ENCODE results near the gene BIRC2.

BIRC2 gene

GRCh38 chr11:102423936-102424335 is 76.9 kb downstream of the BIRC2 start:
- H3K27ac ChIP-seq = no peak overlapping the region
- no peaks in the 10 kb centered on the region for H3K36me3 ChIP-seq

DNA sequence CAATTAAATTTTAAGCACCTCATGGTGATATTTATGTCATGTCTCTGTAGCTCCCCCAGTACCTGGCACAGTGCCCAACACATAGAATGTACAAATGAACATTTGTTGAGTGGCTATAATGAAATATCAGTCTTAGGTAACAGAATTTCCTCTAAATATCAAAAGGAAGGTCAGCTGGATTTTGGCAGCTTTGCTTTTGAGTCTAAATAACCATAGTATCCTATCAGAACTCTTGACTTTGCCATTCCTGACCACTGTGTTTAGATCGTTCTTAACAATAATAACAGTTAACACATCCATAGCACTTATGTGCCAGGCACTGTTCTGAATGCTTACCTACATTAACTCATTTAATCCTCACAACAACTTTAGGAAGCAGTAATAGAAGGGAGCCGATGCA is 79.0 kb downstream of the BIRC2 start:
- Histone ChIP-seq H3K4me3 (ENCODE audit: low read depth in 1 of 2, low read length in 1 of 2) (no peak overlapping the region), H3K4me1 (ENCODE audit: control insufficient read depth in 1 of 2, insufficient read depth in 1 of 2, low read depth in 1 of 2, low read length in 1 of 2) (peaks cover 10 to 11% of the 10 kb centered on the region in 2 experiments), H3K36me3 (no peaks in the 10 kb centered on the region), H3K27ac (no peak overlapping the region), H3K9me3 (no peaks in the 10 kb centered on the region), H3K27me3 (no peaks in the 10 kb centered on the region)
- TF ChIP-seq, protein P1, sequence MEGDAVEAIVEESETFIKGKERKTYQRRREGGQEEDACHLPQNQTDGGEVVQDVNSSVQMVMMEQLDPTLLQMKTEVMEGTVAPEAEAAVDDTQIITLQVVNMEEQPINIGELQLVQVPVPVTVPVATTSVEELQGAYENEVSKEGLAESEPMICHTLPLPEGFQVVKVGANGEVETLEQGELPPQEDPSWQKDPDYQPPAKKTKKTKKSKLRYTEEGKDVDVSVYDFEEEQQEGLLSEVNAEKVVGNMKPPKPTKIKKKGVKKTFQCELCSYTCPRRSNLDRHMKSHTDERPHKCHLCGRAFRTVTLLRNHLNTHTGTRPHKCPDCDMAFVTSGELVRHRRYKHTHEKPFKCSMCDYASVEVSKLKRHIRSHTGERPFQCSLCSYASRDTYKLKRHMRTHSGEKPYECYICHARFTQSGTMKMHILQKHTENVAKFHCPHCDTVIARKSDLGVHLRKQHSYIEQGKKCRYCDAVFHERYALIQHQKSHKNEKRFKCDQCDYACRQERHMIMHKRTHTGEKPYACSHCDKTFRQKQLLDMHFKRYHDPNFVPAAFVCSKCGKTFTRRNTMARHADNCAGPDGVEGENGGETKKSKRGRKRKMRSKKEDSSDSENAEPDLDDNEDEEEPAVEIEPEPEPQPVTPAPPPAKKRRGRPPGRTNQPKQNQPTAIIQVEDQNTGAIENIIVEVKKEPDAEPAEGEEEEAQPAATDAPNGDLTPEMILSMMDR (IDR thresholded peaks at IDR 0.05) = no peak

More at GRCh38 chr11:102423936-102424335, 76.9 kb downstream of the BIRC2 start:
- Histone ChIP-seq H3K9me3 (no peaks in the 10 kb centered on the region), H3K27me3 (no peaks in the 10 kb centered on the region), H3K4me3 (ENCODE audit: low read depth in 1 of 2, low read length in 1 of 2) (no peak overlapping the region), H3K4me1 (ENCODE audit: control insufficient read depth in 1 of 2, insufficient read depth in 1 of 2, low read depth in 1 of 2, low read length in 1 of 2) (peaks cover 10 to 11% of the 10 kb centered on the region in 2 experiments)
- TF ChIP-seq, protein P1 (IDR thresholded peaks at IDR 0.05) = no peak

- Histone ChIP-seq H3K36me3 (no peaks in the 10 kb centered on the region), H3K27ac (no peak overlapping the region), H3K4me1 (ENCODE audit: control insufficient read depth in 1 of 2, insufficient read depth in 1 of 2, low read depth in 1 of 2, low read length in 1 of 2) (peaks cover 10 to 11% of the 10 kb centered on the region in 2 experiments), H3K9me3 (no peaks in the 10 kb centered on the region), H3K27me3 (no peaks in the 10 kb centered on the region), H3K4me3 (ENCODE audit: low read depth in 1 of 2, low read length in 1 of 2) (no peak overlapping the region)
- TF ChIP-seq, protein P1 (IDR thresholded peaks at IDR 0.05) = no peak
Observed at GRCh38 chr11:102426570-102426969, 79.6 kb downstream of the BIRC2 start.

DNA sequence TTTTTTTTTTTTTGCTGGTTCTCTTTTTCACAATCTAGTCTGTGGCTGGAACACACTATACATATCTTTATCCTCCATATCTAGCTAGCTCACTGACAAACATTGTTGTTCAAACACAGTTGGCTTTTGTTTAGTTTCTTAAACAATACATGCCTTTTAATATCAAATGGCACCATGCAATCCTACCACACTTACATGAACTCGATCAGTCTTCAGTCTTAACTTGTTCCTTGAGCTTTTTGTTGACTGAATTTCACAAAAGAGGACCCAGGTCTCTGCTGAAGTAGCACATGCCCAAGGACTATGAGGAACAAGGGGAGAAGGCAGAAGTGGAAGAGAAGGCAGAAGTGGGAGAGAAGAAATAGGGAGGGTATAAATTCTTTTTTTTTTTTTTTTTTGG is 80.1 kb downstream of the BIRC2 start:
- Histone ChIP-seq H3K36me3 (no peaks in the 10 kb centered on the region), H3K27ac (peak overlapping the region; percentile 59), H3K9me3 (no peaks in the 10 kb centered on the region), H3K27me3 (no peaks in the 10 kb centered on the region), H3K4me1 (ENCODE audit: control insufficient read depth in 1 of 2, insufficient read depth in 1 of 2, low read depth in 1 of 2, low read length in 1 of 2) (peaks cover 10 to 11% of the 10 kb centered on the region in 2 experiments), H3K4me3 (ENCODE audit: low read depth in 1 of 2, low read length in 1 of 2) (no peak overlapping the region)
- TF ChIP-seq, protein P1 (IDR thresholded peaks at IDR 0.05) = no peak

Measured in neutrophil (primary cell).